ENCODE results near the gene LIPC. TPM values are rescaled to one million over a fixed set of nuclear protein-coding genes. Genes with fewer than 3 reads are reported as not detected.

The LIPC gene
- polyA plus RNA-seq, 1 of the 3 experiments (the other 2 are of a cell fraction): not detected

GRCh38 chr15:58585693-58586443 lies 154.1 kb downstream of the LIPC start (continued):
- TF ChIP-seq RCOR1 (IDR thresholded peaks at IDR 0.05; ENCODE audit: low read length): no peak
- TF ChIP-seq JUND (IDR thresholded peaks at IDR 0.05): no peak

- H3K9me3 ChIP-seq: no peaks in the 10 kb centered on the region
- no peaks in the 10 kb centered on the region for H3K36me3 ChIP-seq (replicated peaks in 1 of 2; ENCODE audit: control insufficient read depth in 1 of 2, insufficient read depth in 2 of 2, low read length in 1 of 2)
- no peak overlapping the region for H2AFZ ChIP-seq (ENCODE audit: low read depth)
- TF ChIP-seq FOXJ3 (CRISPR knock-in tag; IDR thresholded peaks at IDR 0.05) (no peak), RFX5 (IDR thresholded peaks at IDR 0.05; ENCODE audit: low read length) (no peak), SIN3A (IDR thresholded peaks at IDR 0.05; ENCODE audit: borderline replicate concordance, low read depth, low read length) (no peak), TAF1 (IDR thresholded peaks at IDR 0.05; ENCODE audit: borderline replicate concordance, low read depth, low read length) (no peak), TEAD4 (IDR thresholded peaks at IDR 0.05; ENCODE audit: borderline replicate concordance, insufficient read depth) (no peak), REST (IDR thresholded peaks at IDR 0.05; ENCODE audit: low read depth, low read length) (no peak), RCOR1 (IDR thresholded peaks at IDR 0.05; ENCODE audit: low read length) (no peak), ELF1 (IDR thresholded peaks at IDR 0.05) (no peak), EZH2phosphoT487 (IDR thresholded peaks at IDR 0.05; ENCODE audit: borderline replicate concordance, low read depth) (no peak), MAX (IDR thresholded peaks at IDR 0.05; ENCODE audit: low read depth) (no peak), FOSL2 (IDR thresholded peaks at IDR 0.05; ENCODE audit: borderline replicate concordance, low read depth) (no peak), CTCF (IDR thresholded peaks at IDR 0.05) (no peak), PBX3 (IDR thresholded peaks at IDR 0.05) (no peak), IRF3 (IDR thresholded peaks at IDR 0.05; ENCODE audit: low read depth, low read length) (no peak), GATA2 (CRISPR knock-in tag; IDR thresholded peaks at IDR 0.05) (no peak), USF1 (IDR thresholded peaks at IDR 0.05; ENCODE audit: borderline replicate concordance, low read depth) (no peak), RXRA (IDR thresholded peaks at IDR 0.05; ENCODE audit: borderline replicate concordance, low read depth) (no peak), MXI1 (IDR thresholded peaks at IDR 0.05; ENCODE audit: low read depth, low read length) (no peak), RAD21 (IDR thresholded peaks at IDR 0.05; ENCODE audit: low read length) (no peak)
- H3K27me3 ChIP-seq (ENCODE audit: insufficient read depth): no peaks in the 10 kb centered on the region
- WGBS (ENCODE audit: low lambda C conversion rate): 89% methylated on average over 4 of the region's 4 CpGs
- no peak overlapping the region for H3K4me2 ChIP-seq
- DNase-seq: no peak
- no peak overlapping the region for H3K27ac ChIP-seq (ENCODE audit: low read depth in 2 of 2, low read length in 1 of 2)
- no peak overlapping the region for H3K9ac ChIP-seq
- CTCF ChIA-PET: no interaction called here
- peaks cover 5% of the 10 kb centered on the region for H3F3A ChIP-seq (replicated peaks; ENCODE audit: insufficient read depth)
- H3K79me2 ChIP-seq (ENCODE audit: insufficient read depth): no peaks in the 10 kb centered on the region
- POLR2A ChIA-PET: no interaction called here
- H3K9me2 ChIP-seq: no peaks in the 10 kb centered on the region
- H3K4me1 ChIP-seq (ENCODE audit: control insufficient read depth in 1 of 2, insufficient read depth in 2 of 2, low read depth in 1 of 2, low read length in 1 of 2): no peaks in the 10 kb centered on the region
- no peaks in the 10 kb centered on the region for H4K20me1 ChIP-seq (ENCODE audit: insufficient read depth)
- no peak overlapping the region for H3K4me3 ChIP-seq (ENCODE audit: low read depth in 2 of 2, low read length in 1 of 2)
Measured at GRCh38 chr15:58587486-58587885, 155.7 kb downstream of the LIPC start.
